SU-DHL-6 (cell line): ENCODE data around the gene PTPN14.

ENCODE experiments used
- EZH2phosphoT487 ChIP-seq: fragments of 200-600 bp; sonication (generic), shearing (Covaris generic); conservative IDR thresholded peaks from 2 replicates; pipeline ENCODE4 v1.6.1; 2018; ENCODE audit warnings: mild to moderate bottlenecking, antibody characterized with exemption, low read length, moderate library complexity, mixed read lengths
- TF ChIP-seq, protein P1 (sequence below): fragments of 200-600 bp; sonication (generic); IDR thresholded peaks from one replicate; pipeline ENCODE4 v1.5.1; 2017; ENCODE audit warnings: antibody characterized with exemption, mild to moderate bottlenecking, low read length, moderate library complexity; ENCODE audit not compliant: insufficient read depth, poor library complexity, severe bottlenecking

DNA sequence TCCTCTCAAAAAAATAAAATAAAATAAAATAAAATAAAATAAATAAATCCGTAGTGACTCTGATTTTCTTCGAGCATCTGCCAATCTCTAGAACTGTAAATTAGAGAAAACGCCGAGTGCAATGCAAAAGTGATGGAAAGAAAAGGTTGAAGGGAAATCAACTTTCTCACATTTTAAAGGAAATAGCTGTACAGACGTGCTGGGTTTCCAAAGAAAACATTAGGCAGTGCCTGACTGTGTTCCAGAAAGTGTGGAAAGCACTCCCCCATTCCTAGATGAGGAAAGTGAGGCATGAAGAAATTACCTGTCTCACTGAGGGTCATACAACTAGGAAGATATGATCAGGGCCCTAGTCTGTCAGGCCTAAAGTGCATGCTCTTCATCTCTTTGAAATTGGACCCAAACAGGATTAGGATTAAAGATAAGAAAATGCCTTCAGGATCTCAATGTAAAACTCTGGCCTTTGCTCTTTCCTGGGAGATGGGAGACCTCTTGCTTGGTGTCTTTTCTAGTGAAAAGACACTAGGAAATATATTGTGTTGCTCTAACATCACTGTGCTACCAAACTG lies 1.8 kb upstream of the PTPN14 start:
- TF ChIP-seq, protein P1, sequence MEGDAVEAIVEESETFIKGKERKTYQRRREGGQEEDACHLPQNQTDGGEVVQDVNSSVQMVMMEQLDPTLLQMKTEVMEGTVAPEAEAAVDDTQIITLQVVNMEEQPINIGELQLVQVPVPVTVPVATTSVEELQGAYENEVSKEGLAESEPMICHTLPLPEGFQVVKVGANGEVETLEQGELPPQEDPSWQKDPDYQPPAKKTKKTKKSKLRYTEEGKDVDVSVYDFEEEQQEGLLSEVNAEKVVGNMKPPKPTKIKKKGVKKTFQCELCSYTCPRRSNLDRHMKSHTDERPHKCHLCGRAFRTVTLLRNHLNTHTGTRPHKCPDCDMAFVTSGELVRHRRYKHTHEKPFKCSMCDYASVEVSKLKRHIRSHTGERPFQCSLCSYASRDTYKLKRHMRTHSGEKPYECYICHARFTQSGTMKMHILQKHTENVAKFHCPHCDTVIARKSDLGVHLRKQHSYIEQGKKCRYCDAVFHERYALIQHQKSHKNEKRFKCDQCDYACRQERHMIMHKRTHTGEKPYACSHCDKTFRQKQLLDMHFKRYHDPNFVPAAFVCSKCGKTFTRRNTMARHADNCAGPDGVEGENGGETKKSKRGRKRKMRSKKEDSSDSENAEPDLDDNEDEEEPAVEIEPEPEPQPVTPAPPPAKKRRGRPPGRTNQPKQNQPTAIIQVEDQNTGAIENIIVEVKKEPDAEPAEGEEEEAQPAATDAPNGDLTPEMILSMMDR = no peak
- TF ChIP-seq EZH2phosphoT487 = no peak
